WI38 (cell line): ENCODE measurements around the gene CDC42SE2.
"Not testable (repeated sequence)": the region's sequence is repeated elsewhere in the genome, so short reads cannot be mapped to it uniquely, and the experiment has no call there.

ENCODE experiments used
- H3K4me3 ChIP-seq: 2 replicates; pipeline ENCODE4 v1.5.1; 2011; ENCODE audit warnings: low read depth, mild to moderate bottlenecking, control low read depth, low read length
- CTCF ChIP-seq: IDR thresholded peaks from 2 replicates; pipeline ENCODE4 v1.5.1; 2012; ENCODE audit warnings: low read depth, mild to moderate bottlenecking, control low read depth, low read length

Gene CDC42SE2

GRCh38 chr5:131373265-131373664 is 109.4 kb downstream of the CDC42SE2 start:
- H3K4me3 ChIP-seq = no peak overlapping the region
- no peak for TF ChIP-seq CTCF

GRCh38 chr5:131375351-131375750 is 111.5 kb downstream of the CDC42SE2 start:
- H3K4me3 ChIP-seq = no peak overlapping the region
- TF ChIP-seq CTCF = no peak

- no peak for TF ChIP-seq CTCF
- H3K4me3 ChIP-seq = no peak overlapping the region
Observed at GRCh38 chr5:131377346-131377745, 113.5 kb downstream of the CDC42SE2 start.

GRCh38 chr5:131377785-131378325 is 114.0 kb downstream of the CDC42SE2 start:
- no peak for TF ChIP-seq CTCF
- H3K4me3 ChIP-seq = no peak overlapping the region

GRCh38 chr5:131378721-131379541 is 115.1 kb downstream of the CDC42SE2 start:
- H3K4me3 ChIP-seq = no peak overlapping the region
- no peak for TF ChIP-seq CTCF

- TF ChIP-seq CTCF = no peak
- H3K4me3 ChIP-seq = no peak overlapping the region
Observed at GRCh38 chr5:131379723-131380122, 115.9 kb downstream of the CDC42SE2 start.

- H3K4me3 ChIP-seq = not testable (repeated sequence)
Observed at GRCh38 chr5:131380238-131380637, 116.4 kb downstream of the CDC42SE2 start.
